ENCODE data around the gene PRKAR2A. TPM values are rescaled to one million over a fixed set of nuclear protein-coding genes. Genes with fewer than 3 reads are reported as not detected.
"Not testable (repeated sequence)": the region's sequence is repeated elsewhere in the genome, so short reads cannot be mapped to it uniquely, and the experiment has no call there.

The PRKAR2A gene
- total and polyA plus RNA-seq, 8 donors: 4.2 to 33.9 (median 22.3) TPM

DNA sequence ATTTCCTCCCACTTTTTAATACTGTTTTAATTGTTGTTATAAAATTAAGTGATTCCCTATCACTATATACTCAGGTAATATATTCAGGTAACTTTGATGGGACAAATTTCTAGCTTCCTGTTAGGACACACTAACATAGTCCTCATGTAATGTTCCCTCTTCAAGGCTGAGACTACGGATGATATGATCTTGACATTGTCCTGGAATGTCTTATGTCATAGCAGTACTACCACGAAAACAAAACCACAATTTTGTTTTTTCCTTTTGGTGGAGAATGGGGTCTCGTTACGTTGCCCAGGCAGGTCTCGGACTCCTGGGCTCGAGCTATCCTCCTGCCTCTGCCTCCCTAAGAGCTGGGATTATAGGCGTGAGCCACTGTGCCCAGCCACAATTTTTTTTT, 103.9 kb downstream of the PRKAR2A start:
- Histone ChIP-seq H3K9me3 (no peaks in the 10 kb centered on the region), H3K27me3 (no peaks in the 10 kb centered on the region), H3K4me1 (peaks cover 17 to 25% (median 19%) of the 10 kb centered on the region in 3 donors), H3K27ac (no peak overlapping the region), H3K4me3 (no peak overlapping the region), H3K36me3 (no peaks in the 10 kb centered on the region)
- DNase-seq (no peak), FAIRE-seq (no peak), ATAC-seq (no peak)
- TF ChIP-seq, protein P1, sequence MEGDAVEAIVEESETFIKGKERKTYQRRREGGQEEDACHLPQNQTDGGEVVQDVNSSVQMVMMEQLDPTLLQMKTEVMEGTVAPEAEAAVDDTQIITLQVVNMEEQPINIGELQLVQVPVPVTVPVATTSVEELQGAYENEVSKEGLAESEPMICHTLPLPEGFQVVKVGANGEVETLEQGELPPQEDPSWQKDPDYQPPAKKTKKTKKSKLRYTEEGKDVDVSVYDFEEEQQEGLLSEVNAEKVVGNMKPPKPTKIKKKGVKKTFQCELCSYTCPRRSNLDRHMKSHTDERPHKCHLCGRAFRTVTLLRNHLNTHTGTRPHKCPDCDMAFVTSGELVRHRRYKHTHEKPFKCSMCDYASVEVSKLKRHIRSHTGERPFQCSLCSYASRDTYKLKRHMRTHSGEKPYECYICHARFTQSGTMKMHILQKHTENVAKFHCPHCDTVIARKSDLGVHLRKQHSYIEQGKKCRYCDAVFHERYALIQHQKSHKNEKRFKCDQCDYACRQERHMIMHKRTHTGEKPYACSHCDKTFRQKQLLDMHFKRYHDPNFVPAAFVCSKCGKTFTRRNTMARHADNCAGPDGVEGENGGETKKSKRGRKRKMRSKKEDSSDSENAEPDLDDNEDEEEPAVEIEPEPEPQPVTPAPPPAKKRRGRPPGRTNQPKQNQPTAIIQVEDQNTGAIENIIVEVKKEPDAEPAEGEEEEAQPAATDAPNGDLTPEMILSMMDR (IDR thresholded peaks at IDR 0.05): no peak
- 90 to 94% methylated on average over 7 of the region's 7 CpGs for WGBS, 2 donors
- intact Hi-C loops (cut with DNase I): no loop called here

DNA sequence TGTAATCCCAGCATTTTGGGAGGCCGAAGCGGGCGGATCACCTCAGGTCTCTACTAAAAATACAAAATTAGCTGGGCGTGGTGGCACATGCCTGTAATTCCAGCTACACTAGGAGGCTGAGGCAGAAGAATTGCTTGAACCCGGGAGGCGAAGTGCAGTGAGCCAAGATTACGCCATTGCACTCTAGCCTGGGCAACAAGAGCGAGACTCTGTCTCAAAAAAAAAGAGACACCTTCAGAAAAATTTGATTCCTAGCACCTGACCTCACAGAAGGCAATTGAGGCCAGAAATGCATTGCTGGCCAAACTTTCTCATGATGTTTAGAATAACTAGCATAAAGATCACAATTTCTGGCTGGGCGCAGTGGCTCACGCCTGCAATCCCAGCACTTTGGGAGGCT, 106.4 kb downstream of the PRKAR2A start:
- H3K36me3 ChIP-seq; intact Hi-C loops (cut with DNase I); ATAC-seq; H3K4me3 ChIP-seq; FAIRE-seq; H3K27me3 ChIP-seq; H3K27ac ChIP-seq; DNase-seq; H3K9me3 ChIP-seq: not testable (repeated sequence)
- H3K4me1 ChIP-seq: peaks cover 17 to 25% (median 19%) of the 10 kb centered on the region in 3 donors
- WGBS, 2 donors: 96 to 98% methylated on average over 10 of the region's 10 CpGs

DNA sequence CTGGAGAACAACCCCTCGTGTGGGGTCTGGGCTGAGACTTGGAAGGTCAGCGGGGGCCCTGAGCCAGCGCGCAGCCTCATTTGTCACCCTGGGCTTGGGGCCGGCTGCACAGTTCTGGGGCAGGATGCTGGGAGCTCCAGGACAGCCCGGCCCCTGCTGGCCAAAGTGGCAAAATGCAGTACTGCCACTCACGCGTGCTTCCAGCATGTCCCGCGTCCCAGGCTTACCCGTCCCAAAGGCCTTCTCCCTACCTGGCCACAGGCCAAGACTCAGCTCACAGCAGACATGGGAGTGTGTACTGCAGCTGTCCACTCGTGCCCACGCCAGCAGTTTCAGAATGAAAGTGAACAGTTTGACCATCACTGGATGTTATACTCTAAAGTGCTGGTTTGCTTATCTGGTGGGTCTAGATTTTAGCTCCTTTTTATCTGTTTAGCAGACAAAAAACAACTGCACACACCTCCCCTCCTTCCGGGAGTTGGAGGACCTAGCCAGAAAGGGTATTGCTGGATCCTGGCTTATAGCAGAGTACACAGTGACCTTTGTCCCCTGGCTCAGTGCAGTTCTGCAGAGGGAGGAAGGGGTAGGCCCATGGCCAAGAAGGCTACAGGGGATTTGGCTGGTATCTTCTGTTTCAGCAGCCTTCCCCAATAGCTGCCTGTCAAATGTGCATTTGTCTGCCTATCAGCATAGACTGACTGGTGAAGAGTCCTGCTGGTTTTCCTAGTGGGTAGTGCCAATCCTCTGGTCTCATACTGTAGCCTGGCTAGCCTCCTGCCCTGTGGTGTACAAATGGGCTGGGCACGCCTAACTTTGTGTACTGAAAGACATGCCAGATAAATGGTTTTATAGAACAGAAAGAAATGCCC, 107.5 kb downstream of the PRKAR2A start:
- no peaks in the 10 kb centered on the region for H3K36me3 ChIP-seq
- FAIRE-seq (no peak), DNase-seq (peak; percentile 85 to 96 (median 88)), ATAC-seq (peak; percentile 94 to 97 (median 94))
- 1 to 3% methylated on average over 15 of the region's 15 CpGs for WGBS, 2 donors
- peak overlapping the region in 3 of 4 donors; percentile 1 to 33 (median 17) for H3K4me3 ChIP-seq
- TF ChIP-seq, protein P1 (IDR thresholded peaks at IDR 0.05): peak; percentile 76 to 93 (median 84)
- H3K27ac ChIP-seq: peak overlapping the region; percentile 60 to 82 (median 71)
- intact Hi-C loops (cut with DNase I): no loop called here
- peaks cover 17 to 25% (median 19%) of the 10 kb centered on the region in 3 donors for H3K4me1 ChIP-seq
- no peaks in the 10 kb centered on the region for H3K9me3 ChIP-seq
- no peaks in the 10 kb centered on the region for H3K27me3 ChIP-seq

DNA sequence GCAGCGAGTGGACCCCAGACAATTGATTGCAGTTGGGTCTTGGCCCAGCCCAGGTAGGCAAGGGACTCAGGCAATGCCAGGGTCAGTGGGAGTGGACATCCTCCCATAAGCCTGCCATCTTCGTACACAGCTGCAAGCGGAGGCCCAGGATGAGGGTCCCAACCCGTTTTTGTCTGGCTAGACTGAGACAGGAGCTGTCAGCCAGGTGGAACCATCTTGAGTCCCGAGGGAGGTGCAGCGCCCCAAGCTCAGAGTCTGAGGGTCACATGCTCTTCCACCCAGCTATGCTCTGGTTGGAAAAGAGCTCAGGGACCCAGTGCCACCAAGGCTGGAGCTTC, 108.1 kb downstream of the PRKAR2A start:
- DNase-seq: no peak
- no peaks in the 10 kb centered on the region for H3K27me3 ChIP-seq
- TF ChIP-seq, protein P1 (IDR thresholded peaks at IDR 0.05): no peak
- H3K4me3 ChIP-seq: peak overlapping the region in 2 of 4 donors; percentile 17 to 33
- peaks cover 17 to 25% (median 19%) of the 10 kb centered on the region in 3 donors for H3K4me1 ChIP-seq
- ATAC-seq: peak in 1 of 4 donors; percentile 6
- FAIRE-seq: no peak
- WGBS, 2 donors: 55% methylated on average over 6 of the region's 6 CpGs
- no peaks in the 10 kb centered on the region for H3K36me3 ChIP-seq
- H3K27ac ChIP-seq: peak overlapping the region; percentile 60 to 82 (median 71)
- intact Hi-C loops (cut with DNase I): no loop called here
- H3K9me3 ChIP-seq: no peaks in the 10 kb centered on the region

DNA sequence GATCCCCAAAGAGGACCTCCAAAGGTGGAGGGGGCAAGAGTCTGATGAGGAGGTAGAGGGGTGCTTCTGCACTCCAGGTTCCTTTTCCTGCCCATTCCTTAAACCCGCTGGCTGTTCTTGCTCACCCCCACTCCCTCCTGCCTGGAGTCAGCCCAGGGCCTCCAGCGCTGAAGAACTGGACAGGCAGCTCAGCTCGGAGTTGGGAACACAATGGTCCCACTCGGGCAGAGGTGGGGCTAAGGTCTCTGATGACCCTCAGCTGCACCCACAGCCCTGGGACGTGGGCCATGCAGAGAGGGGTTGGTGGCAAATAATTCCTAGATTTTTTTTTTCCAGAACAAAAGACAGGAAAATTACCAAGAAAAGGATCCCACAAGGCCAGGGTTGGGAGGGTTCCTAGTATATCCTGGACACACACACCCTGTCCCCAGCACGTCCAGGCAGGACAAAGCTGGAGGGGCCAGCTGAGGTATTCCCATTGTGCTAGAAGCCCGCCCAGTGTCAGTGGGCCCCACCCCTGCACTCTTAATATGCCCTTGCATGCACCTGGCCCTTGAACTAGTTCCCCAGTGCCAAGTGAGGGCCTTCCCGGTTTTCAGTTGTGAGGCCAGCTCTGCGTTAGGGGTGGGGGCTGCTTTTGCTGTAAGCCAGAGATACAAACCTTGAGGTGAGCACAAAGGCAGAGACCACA, 108.6 kb downstream of the PRKAR2A start:
- peak in 3 of 4 donors; percentile 4 to 6 (median 6) for ATAC-seq
- intact Hi-C loops (cut with DNase I): no loop called here
- TF ChIP-seq, protein P1 (IDR thresholded peaks at IDR 0.05): no peak
- Histone ChIP-seq H3K4me1 (peaks cover 17 to 25% (median 19%) of the 10 kb centered on the region in 3 donors), H3K4me3 (no peak overlapping the region), H3K27me3 (no peaks in the 10 kb centered on the region), H3K36me3 (no peaks in the 10 kb centered on the region), H3K27ac (peak overlapping the region; percentile 60 to 82 (median 71)), H3K9me3 (no peaks in the 10 kb centered on the region)
- DNase-seq: peak in 4 of 6 donors; percentile 13 to 65 (median 26)
- no peak for FAIRE-seq
- 49 to 51% methylated on average over 9 of the region's 9 CpGs for WGBS, 2 donors

All from pancreas (tissue), 10 donors.